Measurements from ENCODE around the gene MAMDC2.

DNA sequence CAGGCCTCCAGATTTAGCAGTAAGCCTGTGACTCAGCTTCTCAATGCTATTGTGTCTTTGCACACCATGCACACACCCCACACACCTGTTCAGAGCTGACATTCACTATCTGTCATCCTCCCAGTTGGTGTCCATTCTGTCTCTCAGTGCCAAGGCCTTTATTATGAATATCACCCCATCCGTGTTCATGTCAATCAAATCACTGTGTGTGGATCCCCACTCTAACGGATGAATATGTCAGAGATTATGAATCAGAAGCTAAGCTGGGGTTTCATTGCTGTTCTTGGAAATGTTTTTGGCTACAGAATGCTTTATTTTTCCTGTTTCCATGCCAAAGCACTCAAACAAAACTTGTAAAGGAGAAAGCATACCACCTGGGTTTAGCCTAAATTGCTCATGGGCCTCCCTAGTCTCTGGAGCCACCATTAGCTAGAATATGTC is 9.4 kb upstream of the MAMDC2 start:
- TF ChIP-seq, protein P1, sequence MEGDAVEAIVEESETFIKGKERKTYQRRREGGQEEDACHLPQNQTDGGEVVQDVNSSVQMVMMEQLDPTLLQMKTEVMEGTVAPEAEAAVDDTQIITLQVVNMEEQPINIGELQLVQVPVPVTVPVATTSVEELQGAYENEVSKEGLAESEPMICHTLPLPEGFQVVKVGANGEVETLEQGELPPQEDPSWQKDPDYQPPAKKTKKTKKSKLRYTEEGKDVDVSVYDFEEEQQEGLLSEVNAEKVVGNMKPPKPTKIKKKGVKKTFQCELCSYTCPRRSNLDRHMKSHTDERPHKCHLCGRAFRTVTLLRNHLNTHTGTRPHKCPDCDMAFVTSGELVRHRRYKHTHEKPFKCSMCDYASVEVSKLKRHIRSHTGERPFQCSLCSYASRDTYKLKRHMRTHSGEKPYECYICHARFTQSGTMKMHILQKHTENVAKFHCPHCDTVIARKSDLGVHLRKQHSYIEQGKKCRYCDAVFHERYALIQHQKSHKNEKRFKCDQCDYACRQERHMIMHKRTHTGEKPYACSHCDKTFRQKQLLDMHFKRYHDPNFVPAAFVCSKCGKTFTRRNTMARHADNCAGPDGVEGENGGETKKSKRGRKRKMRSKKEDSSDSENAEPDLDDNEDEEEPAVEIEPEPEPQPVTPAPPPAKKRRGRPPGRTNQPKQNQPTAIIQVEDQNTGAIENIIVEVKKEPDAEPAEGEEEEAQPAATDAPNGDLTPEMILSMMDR (IDR thresholded peaks at IDR 0.05; ENCODE audit: insufficient read depth, low read depth, low read length) = no peak
- no peak for TF ChIP-seq EZH2 (IDR thresholded peaks at IDR 0.05; ENCODE audit: insufficient read depth, low read length)

Data from astrocyte (in vitro differentiated cells and primary cell).